ENCODE data around the gene XRCC2.

XRCC2 gene

DNA sequence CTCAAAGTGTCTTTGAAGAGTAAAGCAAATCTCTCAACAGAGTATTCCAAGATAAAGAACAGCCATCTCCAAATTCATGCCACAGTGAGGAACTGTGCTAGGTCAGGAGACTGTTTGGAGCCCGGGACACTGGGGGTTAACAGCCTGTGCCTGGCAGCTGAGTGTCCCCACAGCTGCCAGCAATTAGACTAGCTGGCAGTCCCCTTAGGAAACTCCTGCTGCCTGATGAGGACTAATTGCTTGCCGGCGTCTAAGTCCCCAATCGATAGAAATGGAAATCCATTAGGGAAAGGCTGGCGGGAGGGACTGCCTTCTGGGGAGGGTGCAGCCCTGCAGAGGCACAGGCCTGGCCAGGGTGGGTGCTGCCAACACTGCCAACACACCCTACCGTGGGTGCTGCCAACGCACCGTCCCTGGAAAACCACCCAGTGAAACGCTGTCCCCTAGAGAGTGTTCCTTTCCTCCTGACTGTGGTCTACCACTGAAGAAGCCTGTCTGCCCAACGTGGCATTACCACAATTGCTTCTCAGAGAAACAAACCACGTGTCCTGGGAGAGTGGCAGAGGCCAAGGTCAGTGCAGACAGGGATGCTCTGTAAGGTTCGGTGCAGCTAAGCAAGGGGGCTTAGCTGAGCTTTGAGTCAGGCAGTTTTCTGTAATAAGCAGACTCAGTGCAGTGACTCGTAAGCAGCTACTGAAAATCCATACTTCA lies 60.8 kb downstream of the XRCC2 start:
- no peak for DNase-seq (ENCODE audit: low spot score)

DNA sequence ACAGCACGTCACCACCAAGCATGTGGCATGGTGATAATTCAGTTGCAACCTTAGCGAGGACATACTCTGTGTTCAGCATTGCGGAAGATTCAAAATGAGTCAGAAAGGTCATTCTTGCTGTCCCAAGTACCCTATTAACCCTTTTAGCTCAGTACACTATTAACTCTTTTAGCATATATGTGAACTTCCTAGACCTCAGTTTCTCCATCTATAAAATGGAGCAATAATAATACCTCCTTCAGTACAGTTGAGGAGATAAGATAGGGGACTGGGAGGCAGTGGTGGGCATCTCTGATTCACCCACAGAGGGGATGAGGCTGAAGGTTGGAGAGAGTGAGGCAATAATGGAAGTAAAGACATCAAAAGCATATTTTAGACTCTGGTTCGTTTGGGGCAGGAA lies 67.3 kb downstream of the XRCC2 start:
- DNase-seq (ENCODE audit: low spot score), result no peak

DNA sequence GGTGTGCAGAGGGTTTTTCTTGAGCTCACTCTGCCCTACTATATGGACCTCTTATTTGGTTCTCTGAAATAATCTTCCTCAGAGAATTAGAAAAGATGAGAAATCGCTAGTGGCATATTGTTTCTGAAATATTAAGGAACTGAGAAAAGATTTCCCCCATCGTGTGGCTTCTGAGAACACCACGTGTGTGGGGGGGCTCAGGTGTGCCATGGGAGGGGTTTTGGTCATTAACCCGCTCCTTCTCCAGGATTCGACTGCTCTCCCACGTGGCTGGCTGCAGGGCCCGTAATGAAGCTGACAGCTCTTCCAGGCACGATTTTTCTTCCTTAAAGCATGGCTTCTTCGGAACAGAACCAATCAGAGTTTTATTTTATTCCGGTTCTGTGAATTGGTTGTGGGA lies 67.7 kb downstream of the XRCC2 start:
- DNase-seq (ENCODE audit: low spot score), result no peak

DNA sequence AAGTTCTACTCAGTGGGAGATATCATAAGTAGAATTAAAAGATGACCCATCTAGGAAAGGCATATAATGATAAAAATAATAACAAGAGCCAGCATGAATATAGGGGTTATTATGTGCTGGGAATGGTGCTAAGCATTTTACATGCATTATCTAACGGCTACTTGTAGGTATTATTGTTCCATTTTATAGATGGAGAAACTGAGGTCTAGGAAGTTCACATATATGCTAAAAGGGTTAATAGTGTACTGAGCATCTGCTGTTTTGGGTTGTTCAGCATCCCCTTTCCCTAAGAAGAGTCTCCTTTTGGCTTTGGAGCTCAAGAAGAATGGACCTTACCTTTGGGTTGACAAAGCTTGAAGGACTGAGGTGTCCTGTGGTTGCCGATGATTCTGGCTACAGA lies 68.9 kb downstream of the XRCC2 start:
- DNase-seq (ENCODE audit: low spot score), result no peak

DNA sequence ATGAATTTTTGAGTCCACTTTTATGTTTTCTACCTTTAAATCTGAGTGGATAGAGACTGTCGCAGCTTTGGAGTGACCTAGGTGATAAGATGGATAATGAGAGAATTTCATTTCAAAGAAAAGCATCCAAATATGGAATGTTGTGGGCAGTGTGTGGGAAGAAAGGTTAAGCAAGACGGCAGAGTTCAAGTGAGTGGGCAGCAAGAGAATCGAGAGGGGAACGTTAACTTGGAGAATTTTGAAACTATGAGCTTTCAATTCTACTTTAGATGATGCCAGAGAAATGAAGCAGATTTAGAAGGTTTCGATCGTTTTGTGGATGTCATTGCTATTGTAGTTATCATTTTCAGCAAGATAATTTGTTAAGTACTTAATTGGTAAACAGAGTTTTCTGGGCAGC lies 73.0 kb downstream of the XRCC2 start:
- DNase-seq (ENCODE audit: low spot score), result no peak

DNA sequence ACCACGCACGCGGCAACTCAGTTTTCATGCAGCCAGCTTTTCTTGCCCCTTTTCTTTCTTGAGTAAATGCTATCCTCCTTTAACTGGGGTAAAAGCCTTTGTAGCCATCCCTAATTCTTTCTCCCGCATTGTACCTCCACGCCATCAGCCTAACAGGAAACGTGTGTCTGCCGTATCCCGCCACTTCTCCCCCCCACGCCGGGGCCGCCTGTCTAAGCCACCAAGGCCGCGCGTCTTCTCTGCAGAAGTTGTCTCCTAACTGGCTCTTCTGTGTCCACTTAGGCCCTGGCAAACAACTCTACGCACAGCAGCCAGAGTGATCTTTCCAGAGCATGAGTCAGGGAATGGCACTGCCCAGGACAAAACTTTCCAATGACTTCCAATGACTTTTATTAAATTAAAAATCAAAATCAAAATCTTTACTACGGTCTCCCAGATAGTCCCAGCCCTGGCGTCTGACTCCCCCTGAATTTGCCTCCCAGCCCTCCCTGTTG lies 74.6 kb downstream of the XRCC2 start:
- no peak for DNase-seq (ENCODE audit: low spot score)

DNA sequence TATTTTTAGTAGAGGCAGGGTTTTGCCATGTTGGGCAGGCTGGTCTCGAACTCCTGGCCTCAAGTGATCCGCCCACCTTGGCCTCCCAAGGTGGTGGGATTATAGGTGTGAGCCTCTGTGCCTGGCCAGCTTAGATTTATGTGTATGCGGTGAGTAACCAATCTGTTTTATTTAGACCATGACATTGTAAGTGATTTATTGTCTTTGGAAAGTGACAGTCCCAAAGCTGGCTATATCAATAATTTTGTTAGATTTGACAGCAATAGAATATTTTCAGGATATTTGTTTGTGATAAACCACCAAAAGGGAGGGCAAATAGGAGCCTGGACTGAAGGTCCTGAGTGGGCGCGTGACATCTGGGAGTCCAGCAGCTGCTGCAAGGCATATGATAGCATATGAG lies 75.7 kb downstream of the XRCC2 start:
- no peak for DNase-seq (ENCODE audit: low spot score)

DNA sequence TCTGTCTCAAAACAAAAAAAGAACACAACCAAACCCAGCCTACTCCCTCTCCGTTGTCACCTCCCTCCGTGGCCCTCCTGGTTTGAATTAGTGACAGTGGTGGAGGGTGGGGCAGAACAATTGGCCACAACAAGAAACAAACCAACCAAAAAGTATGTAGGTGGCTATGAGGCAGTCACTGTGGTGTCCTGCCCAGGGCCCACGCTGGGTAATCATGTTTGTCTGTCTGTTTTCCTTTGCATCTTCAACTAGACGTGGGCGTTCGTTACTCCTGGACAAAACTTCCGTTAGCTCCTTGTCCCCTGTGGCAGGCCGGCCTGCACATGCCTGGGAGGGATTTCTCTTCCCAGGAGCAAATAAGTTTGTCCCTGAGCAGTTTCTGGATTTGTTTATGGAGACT lies 78.4 kb downstream of the XRCC2 start:
- no peak for DNase-seq (ENCODE audit: low spot score)

DNA sequence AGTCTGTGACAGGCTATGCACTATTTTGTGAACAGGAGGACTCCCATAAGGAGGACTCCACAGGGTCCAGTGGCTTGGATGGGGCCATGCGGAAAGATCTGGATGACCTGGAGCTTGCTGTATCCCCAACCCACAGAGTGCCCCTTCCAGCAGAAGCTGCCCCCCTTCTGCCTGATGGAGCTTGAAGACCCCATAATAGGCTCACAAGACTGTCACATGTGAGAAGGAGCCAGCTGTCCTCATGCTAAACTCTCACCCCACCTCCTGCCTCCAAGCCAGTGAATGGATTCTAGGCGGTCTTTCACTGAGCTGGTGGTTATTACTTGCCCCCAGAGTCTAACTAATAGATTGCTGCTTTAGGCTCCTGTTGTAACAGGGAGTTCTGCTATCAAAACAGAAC lies 79.1 kb downstream of the XRCC2 start:
- DNase-seq (ENCODE audit: low spot score), result no peak

Measured in hepatic stellate cell (primary cell).